Naive thymus-derived CD4-positive, alpha-beta T cell (primary cell): Measurements from ENCODE around the gene HIC1. TPM values are rescaled to one million over a fixed set of nuclear protein-coding genes. Genes with fewer than 3 reads are reported as not detected.
A peak's percentile ranks its signal among the peaks of the same experiment; 100 is the strongest.

Experiments
- ATAC-seq: fragments of 150-1000 bp; cut with Tn5 transposase; 2 replicates; pipeline ENCODE4 v1.10.0; 2021; ENCODE audit warnings: mild to moderate bottlenecking, moderate library complexity
- CTCF ChIA-PET: fragments of 350-600 bp; sonication (Branson Sonifier 250); formaldehyde crosslinking; loops from one replicate; lab custom pipeline; 2021; ENCODE audit warnings: antibody characterized with exemption; lab: Charles Lee
- POLR2A ChIA-PET: fragments of 350-600 bp; sonication (Branson Sonifier 250); formaldehyde crosslinking; loops from one replicate; lab custom pipeline; 2021; ENCODE audit warnings: antibody characterized with exemption, inconsistent platforms; lab: Charles Lee
- DNase-seq, 9 donors: peaks; one replicate each; pipeline versions ENCODE4 v3.0.0 to v3.0.0-alpha.2; 2020 to 2022; ENCODE audit warnings: mixed read lengths in 1 of 9
- H3K27ac ChIP-seq: one replicate; pipeline ENCODE4 v1.7.0; 2013; ENCODE audit warnings: mild to moderate bottlenecking, low read depth, low read length, moderate library complexity
- H3K27me3 ChIP-seq, 2 donors: one replicate each; pipeline ENCODE4 v1.7.0; 2013; ENCODE audit warnings: low read length in 2 of 2, mild to moderate bottlenecking in 2 of 2, moderate library complexity in 2 of 2; ENCODE audit not compliant: control insufficient read depth in 2 of 2, insufficient read depth in 2 of 2
- H3K36me3 ChIP-seq, 3 experiments: 1 replicate in 2 of 3; 2 replicates in 1 of 3; pipeline ENCODE4 v1.7.0; 2013; ENCODE audit warnings: low read length in 3 of 3, mild to moderate bottlenecking in 3 of 3, moderate library complexity in 1 of 3; ENCODE audit not compliant: insufficient read depth in 3 of 3, control insufficient read depth in 2 of 3
- H3K4me1 ChIP-seq, 2 donors: one replicate each; pipeline ENCODE4 v1.7.0; 2013; ENCODE audit warnings: low read length in 2 of 2, mild to moderate bottlenecking in 2 of 2, moderate library complexity in 1 of 2; ENCODE audit not compliant: control insufficient read depth in 2 of 2, insufficient read depth in 2 of 2
- H3K4me3 ChIP-seq: 2 replicates; pipeline ENCODE4 v1.7.0; 2013; ENCODE audit warnings: mild to moderate bottlenecking, low read length
- H3K9me3 ChIP-seq, 3 experiments: 1 replicate in 2 of 3; 2 replicates in 1 of 3; pipeline ENCODE4 v1.7.0; 2013; ENCODE audit warnings: low read length in 3 of 3; ENCODE audit not compliant: control insufficient read depth in 2 of 3
- H3K27ac Mint-ChIP-seq, 9 donors: one replicate each; pipeline ENCODE4 v1.8.0; 2020 to 2022; ENCODE audit warnings: mixed read lengths in 9 of 9, mild to moderate bottlenecking in 8 of 9, moderate library complexity in 5 of 9, inconsistent platforms in 2 of 9
- H3K27me3 Mint-ChIP-seq, 5 donors: one replicate each; pipeline ENCODE4 v1.8.0; 2021 to 2022; ENCODE audit warnings: mixed read lengths in 5 of 5, mild to moderate bottlenecking in 1 of 5
- H3K36me3 Mint-ChIP-seq, 5 donors: one replicate each; pipeline ENCODE4 v1.8.0; 2020 to 2022; ENCODE audit warnings: mixed read lengths in 5 of 5, mild to moderate bottlenecking in 3 of 5, inconsistent platforms in 1 of 5
- H3K4me1 Mint-ChIP-seq, 7 donors: one replicate each; pipeline ENCODE4 v1.8.0; 2020 to 2022; ENCODE audit warnings: mixed read lengths in 7 of 7, mild to moderate bottlenecking in 3 of 7, inconsistent platforms in 1 of 7
- H3K4me3 Mint-ChIP-seq, 10 donors: one replicate each; pipeline ENCODE4 v1.8.0; 2020 to 2022; ENCODE audit warnings: mild to moderate bottlenecking in 10 of 10, mixed read lengths in 10 of 10, moderate library complexity in 6 of 10, inconsistent platforms in 2 of 10
- H3K9me3 Mint-ChIP-seq, 11 donors: one replicate each; pipeline ENCODE4 v1.8.0; 2020 to 2022; ENCODE audit warnings: mixed read lengths in 11 of 11, mild to moderate bottlenecking in 4 of 11, inconsistent platforms in 1 of 11, moderate library complexity in 1 of 11
- intact Hi-C, 2 donors: fragments of 100-400 bp; cut with micrococcal nuclease; formaldehyde crosslinking; loops; one replicate each; pipeline ENCODE4 v1.15.1; 2023
- polyA plus RNA-seq, 2 donors: library from polyadenylated mRNA; unstranded; fragments of 300-500 nt; fragmentation: Illumina TruSeq; gene quantifications; one replicate each; pipeline ENCODE4 v1.2.3, GENCODE V29; 2021
- total RNA-seq, 6 experiments: library from RNA in 5 of 6; stranded (reverse) in 5 of 6; gene quantifications; 1 replicate in 5 of 6; 2 replicates in 1 of 6; pipeline ENCODE4 v1.2.3 and lab custom pipeline; 2021 to 2026

The HIC1 gene
- total and polyA plus RNA-seq, 7 experiments from 2014 or later = 0.56 to 128 (median 1.7) TPM

DNA sequence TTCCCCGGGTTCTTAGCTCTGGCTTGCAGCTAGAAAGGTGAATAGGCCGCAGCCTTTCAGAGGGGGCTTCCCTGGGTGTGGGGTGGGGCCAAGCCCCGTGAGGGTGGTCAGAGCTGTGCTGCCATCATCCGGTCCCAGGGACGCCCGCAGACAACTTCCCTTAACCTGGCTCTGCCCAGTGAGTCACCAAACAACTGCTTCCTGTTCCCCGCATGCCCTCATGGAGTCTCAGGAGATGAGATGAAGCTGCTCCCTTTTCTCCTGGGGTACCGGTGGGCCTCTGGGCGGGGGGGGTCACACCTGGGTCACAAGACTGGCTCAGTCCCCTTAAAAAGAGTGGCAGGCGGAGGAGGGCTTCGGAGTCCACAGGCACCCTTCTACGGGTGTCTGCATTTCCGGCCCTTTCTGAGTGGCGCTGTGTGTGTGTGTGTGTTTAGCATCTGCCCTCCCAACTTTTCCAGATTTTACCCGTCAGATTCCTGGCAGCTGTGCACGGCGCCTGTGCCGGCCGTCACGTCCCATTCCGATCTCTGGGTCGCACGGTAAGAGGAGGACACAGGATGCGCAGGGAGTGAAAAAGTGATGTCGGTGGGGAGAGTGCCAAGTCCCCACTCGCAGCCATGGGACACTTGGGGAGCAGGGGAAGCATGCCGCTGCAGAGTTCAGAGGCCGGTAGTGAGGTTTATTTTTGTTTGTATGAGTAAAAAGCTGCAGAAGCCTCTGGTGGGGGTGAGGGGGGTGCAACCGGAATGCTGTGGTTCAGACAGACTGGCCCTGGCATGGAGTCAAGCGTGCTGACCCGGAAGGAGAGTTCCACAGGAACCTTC lies 16.8 kb downstream of the HIC1 start:
- Mint-ChIP-seq H3K4me1 (peaks cover 0 to 71% (median 4%) of the 10 kb centered on the region in 7 donors), H3K27me3 (no peaks in the 10 kb centered on the region), H3K36me3 (peaks cover 19 to 77% (median 50%) of the 10 kb centered on the region in 5 donors), H3K27ac (peak overlapping the region in 1 of 9 donors; percentile 87), H3K4me3 (peak overlapping the region in 1 of 10 donors; percentile 37), H3K9me3 (peaks cover 0 to 2% (median 0%) of the 10 kb centered on the region in 11 donors)
- DNase-seq (no peak), ATAC-seq (peak; percentile 68)
- no peaks in the 10 kb centered on the region for H3K9me3 ChIP-seq
- intact Hi-C loops = no loop called here
- H3K27ac ChIP-seq = no peak overlapping the region
- no peak overlapping the region for H3K4me3 ChIP-seq
- ChIA-PET POLR2A (no interaction called here), CTCF (interaction anchor here (1.1 to 1.4 kb wide), 2 partner anchors 17 to 173 kb away, joined by 4 to 5 read pairs; partner anchors contain the start of gene HIC1)
- no peaks in the 10 kb centered on the region for H3K27me3 ChIP-seq
- H3K36me3 ChIP-seq = peaks cover 0 to 75% (median 9%) of the 10 kb centered on the region in 3 experiments
- peaks cover 0 to 28% of the 10 kb centered on the region in 2 donors for H3K4me1 ChIP-seq

DNA sequence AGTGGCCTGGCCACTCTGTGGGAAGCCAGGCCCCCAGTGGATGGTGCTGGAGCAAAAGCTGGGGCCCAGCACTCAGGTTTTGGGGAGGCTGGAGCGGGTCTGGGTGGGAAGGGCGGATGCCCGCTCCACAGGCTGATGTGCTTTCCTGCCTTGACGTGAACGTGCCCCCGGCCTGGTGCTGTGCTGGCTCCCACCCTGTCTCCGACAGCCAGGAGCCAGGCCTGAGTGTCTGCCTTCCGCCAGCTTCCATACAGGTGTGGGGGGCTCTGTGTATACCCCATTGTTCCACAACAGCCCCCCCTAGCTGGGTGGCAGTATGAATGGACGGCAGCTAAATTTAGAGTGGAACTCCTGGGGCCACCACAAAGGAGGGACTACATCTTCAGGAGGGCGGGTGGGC lies 20.0 kb downstream of the HIC1 start:
- intact Hi-C loops = no loop called here
- Histone ChIP-seq H3K27ac (no peak overlapping the region), H3K36me3 (peaks cover 0 to 74% (median 9%) of the 10 kb centered on the region in 3 experiments), H3K4me1 (peaks cover 0 to 12% of the 10 kb centered on the region in 2 donors), H3K27me3 (no peaks in the 10 kb centered on the region), H3K4me3 (no peak overlapping the region), H3K9me3 (no peaks in the 10 kb centered on the region)
- ChIA-PET CTCF (no interaction called here), POLR2A (no interaction called here)
- Mint-ChIP-seq H3K4me1 (peaks cover 0 to 45% (median 1%) of the 10 kb centered on the region in 7 donors), H3K27me3 (no peaks in the 10 kb centered on the region), H3K36me3 (peaks cover 31 to 75% (median 52%) of the 10 kb centered on the region in 5 donors), H3K4me3 (no peak overlapping the region), H3K27ac (no peak overlapping the region), H3K9me3 (peaks cover 0 to 2% (median 0%) of the 10 kb centered on the region in 11 donors)
- ATAC-seq (no peak), DNase-seq (no peak)

DNA sequence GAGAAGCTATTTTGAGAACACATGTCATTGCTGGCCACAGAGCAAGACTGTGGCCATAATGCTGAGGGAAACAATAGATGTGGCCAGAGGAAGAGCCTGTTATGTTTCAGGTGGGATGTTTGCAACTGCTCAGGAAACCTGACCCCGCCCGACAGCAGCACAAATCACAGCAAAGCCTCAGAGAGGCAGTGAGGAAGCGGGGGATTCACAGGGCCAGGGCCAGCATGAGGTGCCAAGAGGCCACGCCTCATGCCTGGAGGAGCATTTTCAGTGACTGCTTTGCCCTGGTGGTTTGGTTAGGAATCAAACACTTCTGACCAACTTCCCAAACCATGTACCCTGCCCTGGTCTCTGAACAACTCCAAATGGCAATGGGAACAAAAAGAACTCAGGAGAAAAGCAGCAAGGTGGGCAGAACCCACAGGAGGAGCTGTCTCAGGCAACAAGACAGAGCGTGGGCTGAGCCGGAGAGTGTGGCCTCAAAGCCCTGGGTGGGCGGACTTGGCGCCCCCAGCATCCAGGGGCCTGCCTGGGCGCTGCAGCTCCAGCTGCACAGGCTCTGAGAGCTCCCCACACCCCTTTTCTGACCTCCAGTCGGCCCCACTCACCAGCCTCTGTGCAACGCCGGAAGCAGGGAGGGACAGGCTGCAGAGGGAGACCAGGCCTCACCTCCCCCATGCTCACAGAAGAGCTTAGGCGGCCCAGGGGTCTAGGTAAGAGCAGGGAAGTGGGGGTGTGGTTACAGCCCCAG lies 20.6 kb downstream of the HIC1 start:
- H3K4me1 Mint-ChIP-seq = peaks cover 0 to 40% (median 0%) of the 10 kb centered on the region in 7 donors
- Histone ChIP-seq H3K4me3 (no peak overlapping the region), H3K9me3 (no peaks in the 10 kb centered on the region), H3K36me3 (peaks cover 0 to 69% (median 9%) of the 10 kb centered on the region in 3 experiments), H3K4me1 (peaks cover 0 to 6% of the 10 kb centered on the region in 2 donors), H3K27me3 (no peaks in the 10 kb centered on the region), H3K27ac (no peak overlapping the region)
- H3K36me3 Mint-ChIP-seq = peaks cover 28 to 74% (median 49%) of the 10 kb centered on the region in 5 donors
- ATAC-seq = peak; percentile 26
- intact Hi-C loops = no loop called here
- no peak overlapping the region for H3K27ac Mint-ChIP-seq
- no peak overlapping the region for H3K4me3 Mint-ChIP-seq
- DNase-seq = no peak
- ChIA-PET POLR2A (no interaction called here), CTCF (interaction anchor here (1.2 kb wide), 1 partner anchor 14 kb away, joined by 3 read pairs; no protein-coding TSS in a partner anchor)
- peaks cover 0 to 2% (median 0%) of the 10 kb centered on the region in 11 donors for H3K9me3 Mint-ChIP-seq
- no peaks in the 10 kb centered on the region for H3K27me3 Mint-ChIP-seq

DNA sequence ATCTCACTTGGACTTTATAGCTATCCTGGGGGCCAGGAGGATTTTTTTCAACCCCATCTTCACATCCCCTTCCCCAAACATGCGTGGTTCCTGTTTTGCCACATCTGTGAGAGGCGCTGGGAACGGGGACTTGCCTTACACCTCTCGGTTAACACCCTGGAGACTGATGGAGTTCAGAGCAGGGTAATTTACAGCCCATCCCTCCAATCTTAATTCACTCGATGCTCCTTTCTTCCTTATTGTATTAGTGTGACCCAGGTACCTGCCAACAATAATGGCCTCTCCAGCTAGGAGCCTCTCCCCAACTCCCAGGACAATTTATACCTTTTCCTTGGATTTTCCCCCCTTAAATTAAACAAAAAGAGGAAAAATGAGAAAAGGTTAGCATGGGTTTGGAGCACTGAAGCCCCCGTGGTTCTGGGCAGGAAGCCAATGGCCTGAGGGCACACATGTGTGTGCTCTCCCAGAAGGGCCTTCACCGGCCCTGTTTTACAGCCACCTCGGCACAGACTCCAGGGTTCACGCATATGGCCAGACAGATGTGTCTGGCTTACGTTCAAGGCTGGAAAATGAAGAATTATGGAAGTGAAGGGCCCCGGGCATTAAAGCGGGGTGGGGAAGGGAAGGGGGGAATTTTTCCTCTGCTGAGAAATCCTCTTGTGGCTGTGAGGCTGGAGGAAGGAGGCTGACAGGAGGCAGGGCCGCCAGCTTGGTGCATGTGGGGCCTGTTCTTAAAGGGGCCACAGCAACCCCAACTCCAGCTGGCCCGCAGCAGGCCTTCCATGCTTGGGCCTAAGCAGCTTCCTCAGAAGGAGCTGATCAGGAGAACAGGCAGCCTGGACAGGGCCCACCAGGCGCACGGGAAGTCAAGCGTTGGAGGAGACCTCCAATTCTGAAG lies 21.4 kb downstream of the HIC1 start:
- H3K27ac ChIP-seq = no peak overlapping the region
- Mint-ChIP-seq H3K27ac (no peak overlapping the region), H3K27me3 (no peaks in the 10 kb centered on the region), H3K4me1 (peaks cover 0 to 37% (median 0%) of the 10 kb centered on the region in 7 donors), H3K36me3 (peaks cover 24 to 72% (median 47%) of the 10 kb centered on the region in 5 donors), H3K4me3 (no peak overlapping the region), H3K9me3 (peaks cover 0 to 2% (median 0%) of the 10 kb centered on the region in 11 donors)
- ChIA-PET CTCF (interaction anchor here (1.2 kb wide), 1 partner anchor 14 kb away, joined by 3 read pairs; no protein-coding TSS in a partner anchor), POLR2A (no interaction called here)
- intact Hi-C loops = no loop called here
- no peaks in the 10 kb centered on the region for H3K4me1 ChIP-seq
- no peaks in the 10 kb centered on the region for H3K27me3 ChIP-seq
- no peak for DNase-seq
- no peak for ATAC-seq
- H3K4me3 ChIP-seq = no peak overlapping the region
- no peaks in the 10 kb centered on the region for H3K9me3 ChIP-seq
- peaks cover 5 to 69% (median 13%) of the 10 kb centered on the region in 3 experiments for H3K36me3 ChIP-seq

- CTCF ChIA-PET = no interaction called here
- Mint-ChIP-seq H3K27me3 (no peaks in the 10 kb centered on the region), H3K36me3 (peaks cover 27 to 72% (median 50%) of the 10 kb centered on the region in 5 donors), H3K27ac (peak overlapping the region in 1 of 9 donors; percentile 2), H3K4me3 (no peak overlapping the region), H3K4me1 (peaks cover 0 to 38% (median 0%) of the 10 kb centered on the region in 7 donors), H3K9me3 (peaks cover 0 to 2% (median 0%) of the 10 kb centered on the region in 11 donors)
- DNase-seq (no peak), ATAC-seq (no peak)
- Histone ChIP-seq H3K9me3 (no peaks in the 10 kb centered on the region), H3K4me1 (no peaks in the 10 kb centered on the region), H3K4me3 (no peak overlapping the region), H3K36me3 (peaks cover 5 to 69% (median 18%) of the 10 kb centered on the region in 3 experiments), H3K27me3 (no peaks in the 10 kb centered on the region), H3K27ac (no peak overlapping the region)
- POLR2A ChIA-PET = no interaction called here
- intact Hi-C loops = no loop called here
These were observed 22.1 kb downstream of the HIC1 start for GRCh38 chr17:2077040-2077439.

DNA sequence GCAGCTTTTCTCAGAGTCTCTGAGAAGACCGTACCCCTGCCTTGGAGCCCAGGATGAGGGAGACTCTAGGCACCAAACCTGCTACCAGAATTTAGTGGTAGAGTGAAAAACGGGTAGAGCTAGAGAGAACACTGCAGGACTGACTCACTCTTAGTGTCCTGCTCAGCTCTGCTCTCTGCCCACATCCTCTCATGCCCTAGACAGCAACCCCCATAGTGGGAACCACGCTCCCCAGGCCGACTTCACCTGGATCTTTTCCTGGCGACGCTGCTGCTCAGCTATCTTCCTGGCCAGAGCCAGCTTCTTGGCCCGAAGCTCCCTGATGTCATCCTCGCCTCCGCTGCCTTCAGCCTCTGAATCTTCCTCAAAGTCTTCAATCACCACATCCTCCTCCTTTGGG lies 26.7 kb downstream of the HIC1 start:
- Histone ChIP-seq H3K27me3 (no peaks in the 10 kb centered on the region), H3K36me3 (peaks cover 5 to 92% (median 11%) of the 10 kb centered on the region in 3 experiments), H3K9me3 (no peaks in the 10 kb centered on the region), H3K27ac (no peak overlapping the region), H3K4me3 (no peak overlapping the region), H3K4me1 (no peaks in the 10 kb centered on the region)
- DNase-seq (no peak), ATAC-seq (no peak)
- Mint-ChIP-seq H3K36me3 (peaks cover 33 to 85% (median 52%) of the 10 kb centered on the region in 5 donors), H3K4me1 (peaks cover 0 to 49% (median 4%) of the 10 kb centered on the region in 7 donors), H3K4me3 (no peak overlapping the region), H3K27ac (peak overlapping the region in 2 of 9 donors; percentile 20), H3K27me3 (no peaks in the 10 kb centered on the region), H3K9me3 (no peaks in the 10 kb centered on the region)
- CTCF ChIA-PET = no interaction called here
- intact Hi-C loops = no loop called here
- POLR2A ChIA-PET = no interaction called here
